ENCODE measurements around the gene RERE.
"Not testable (repeated sequence)": the region's sequence is repeated elsewhere in the genome, so short reads cannot be mapped to it uniquely, and the experiment has no call there.

Gene RERE

GRCh38 chr1:8597455-8597854, 220.0 kb downstream of the RERE start:
- H3K4me3 ChIP-seq: no peak overlapping the region
- H3K27me3 ChIP-seq (ENCODE audit: low read depth): no peaks in the 10 kb centered on the region
- in situ Hi-C loops (cut with MboI; ENCODE audit: low sequenced_read_pairs): no loop called here
- no peak for DNase-seq (ENCODE audit: low spot score in 2 of 2)
- no peaks in the 10 kb centered on the region for H3K36me3 ChIP-seq (replicated peaks)
- peaks cover 7% of the 10 kb centered on the region for H3K4me1 ChIP-seq
- H3K9me3 ChIP-seq: no peaks in the 10 kb centered on the region

- DNase-seq (ENCODE audit: low spot score in 2 of 2): no peak
- Histone ChIP-seq H3K36me3 (replicated peaks) (no peaks in the 10 kb centered on the region), H3K4me1 (peaks cover 7% of the 10 kb centered on the region), H3K4me3 (no peak overlapping the region), H3K27me3 (ENCODE audit: low read depth) (no peaks in the 10 kb centered on the region), H3K9me3 (no peaks in the 10 kb centered on the region)
- in situ Hi-C loops (cut with MboI; ENCODE audit: low sequenced_read_pairs): no loop called here
Observed at GRCh38 chr1:8595941-8596340, 221.5 kb downstream of the RERE start.

GRCh38 chr1:8595332-8595731, 222.1 kb downstream of the RERE start:
- H3K4me1 ChIP-seq: peaks cover 7% of the 10 kb centered on the region
- H3K27me3 ChIP-seq (ENCODE audit: low read depth): no peaks in the 10 kb centered on the region
- no peak for DNase-seq (ENCODE audit: low spot score in 2 of 2)
- H3K9me3 ChIP-seq: no peaks in the 10 kb centered on the region
- in situ Hi-C loops (cut with MboI; ENCODE audit: low sequenced_read_pairs): no loop called here
- H3K4me3 ChIP-seq: no peak overlapping the region
- H3K36me3 ChIP-seq (replicated peaks): no peaks in the 10 kb centered on the region

- H3K4me3 ChIP-seq; H3K4me1 ChIP-seq; DNase-seq (ENCODE audit: low spot score in 2 of 2); H3K36me3 ChIP-seq (replicated peaks); in situ Hi-C loops (cut with MboI; ENCODE audit: low sequenced_read_pairs); H3K27me3 ChIP-seq (ENCODE audit: low read depth); H3K9me3 ChIP-seq: not testable (repeated sequence)
Observed at GRCh38 chr1:8593292-8593691, 224.1 kb downstream of the RERE start.

GRCh38 chr1:8591569-8591968, 225.9 kb downstream of the RERE start:
- no peaks in the 10 kb centered on the region for H3K9me3 ChIP-seq
- no peak overlapping the region for H3K4me3 ChIP-seq
- H3K27me3 ChIP-seq (ENCODE audit: low read depth): no peaks in the 10 kb centered on the region
- no peaks in the 10 kb centered on the region for H3K36me3 ChIP-seq (replicated peaks)
- DNase-seq (ENCODE audit: low spot score in 2 of 2): no peak
- H3K4me1 ChIP-seq: peaks cover 7% of the 10 kb centered on the region
- in situ Hi-C loops (cut with MboI; ENCODE audit: low sequenced_read_pairs): no loop called here

- H3K4me1 ChIP-seq: peaks cover 9% of the 10 kb centered on the region
- no peak for DNase-seq (ENCODE audit: low spot score in 2 of 2)
- no peaks in the 10 kb centered on the region for H3K27me3 ChIP-seq (ENCODE audit: low read depth)
- no peaks in the 10 kb centered on the region for H3K9me3 ChIP-seq
- no peak overlapping the region for H3K4me3 ChIP-seq
- H3K36me3 ChIP-seq (replicated peaks): no peaks in the 10 kb centered on the region
- in situ Hi-C loops (cut with MboI; ENCODE audit: low sequenced_read_pairs): no loop called here
Observed at GRCh38 chr1:8590721-8591351, 226.6 kb downstream of the RERE start.

GRCh38 chr1:8589571-8589970, 227.9 kb downstream of the RERE start:
- no peak overlapping the region for H3K4me3 ChIP-seq
- no peak for DNase-seq (ENCODE audit: low spot score in 2 of 2)
- in situ Hi-C loops (cut with MboI; ENCODE audit: low sequenced_read_pairs): no loop called here
- H3K9me3 ChIP-seq: no peaks in the 10 kb centered on the region
- peaks cover 9% of the 10 kb centered on the region for H3K4me1 ChIP-seq
- no peaks in the 10 kb centered on the region for H3K27me3 ChIP-seq (ENCODE audit: low read depth)
- no peaks in the 10 kb centered on the region for H3K36me3 ChIP-seq (replicated peaks)

- Histone ChIP-seq H3K27me3 (ENCODE audit: low read depth) (no peaks in the 10 kb centered on the region), H3K4me1 (peaks cover 9% of the 10 kb centered on the region), H3K9me3 (no peaks in the 10 kb centered on the region), H3K4me3 (no peak overlapping the region), H3K36me3 (replicated peaks) (no peaks in the 10 kb centered on the region)
- DNase-seq (ENCODE audit: low spot score in 2 of 2): no peak
- in situ Hi-C loops (cut with MboI; ENCODE audit: low sequenced_read_pairs): no loop called here
Observed at GRCh38 chr1:8587784-8588183, 229.7 kb downstream of the RERE start.

GRCh38 chr1:8586438-8586837, 231.0 kb downstream of the RERE start:
- peaks cover 9% of the 10 kb centered on the region for H3K4me1 ChIP-seq
- DNase-seq (ENCODE audit: low spot score in 2 of 2): no peak
- no peaks in the 10 kb centered on the region for H3K27me3 ChIP-seq (ENCODE audit: low read depth)
- no peaks in the 10 kb centered on the region for H3K36me3 ChIP-seq (replicated peaks)
- in situ Hi-C loops (cut with MboI; ENCODE audit: low sequenced_read_pairs): no loop called here
- no peak overlapping the region for H3K4me3 ChIP-seq
- no peaks in the 10 kb centered on the region for H3K9me3 ChIP-seq

GRCh38 chr1:8584316-8584715, 233.1 kb downstream of the RERE start:
- no peak for DNase-seq (ENCODE audit: low spot score in 2 of 2)
- in situ Hi-C loops (cut with MboI; ENCODE audit: low sequenced_read_pairs): no loop called here
- H3K4me3 ChIP-seq: no peak overlapping the region
- no peaks in the 10 kb centered on the region for H3K27me3 ChIP-seq (ENCODE audit: low read depth)
- peaks cover 10% of the 10 kb centered on the region for H3K4me1 ChIP-seq
- H3K9me3 ChIP-seq: no peaks in the 10 kb centered on the region
- H3K36me3 ChIP-seq (replicated peaks): no peaks in the 10 kb centered on the region

GRCh38 chr1:8583031-8583430, 234.4 kb downstream of the RERE start:
- DNase-seq (ENCODE audit: low spot score in 2 of 2): no peak
- H3K4me3 ChIP-seq: no peak overlapping the region
- no peaks in the 10 kb centered on the region for H3K9me3 ChIP-seq
- no peaks in the 10 kb centered on the region for H3K27me3 ChIP-seq (ENCODE audit: low read depth)
- peaks cover 23% of the 10 kb centered on the region for H3K4me1 ChIP-seq
- in situ Hi-C loops (cut with MboI; ENCODE audit: low sequenced_read_pairs): no loop called here
- H3K36me3 ChIP-seq (replicated peaks): no peaks in the 10 kb centered on the region

GRCh38 chr1:8580566-8580965, 236.9 kb downstream of the RERE start:
- Histone ChIP-seq H3K36me3 (replicated peaks) (no peaks in the 10 kb centered on the region), H3K4me3 (no peak overlapping the region), H3K27me3 (ENCODE audit: low read depth) (no peaks in the 10 kb centered on the region), H3K4me1 (peaks cover 15% of the 10 kb centered on the region), H3K9me3 (no peaks in the 10 kb centered on the region)
- in situ Hi-C loops (cut with MboI; ENCODE audit: low sequenced_read_pairs): no loop called here
- no peak for DNase-seq (ENCODE audit: low spot score in 2 of 2)

GRCh38 chr1:8578936-8579335, 238.5 kb downstream of the RERE start:
- Histone ChIP-seq H3K27me3 (ENCODE audit: low read depth) (no peaks in the 10 kb centered on the region), H3K4me1 (peaks cover 15% of the 10 kb centered on the region), H3K4me3 (no peak overlapping the region), H3K9me3 (no peaks in the 10 kb centered on the region), H3K36me3 (replicated peaks) (no peaks in the 10 kb centered on the region)
- in situ Hi-C loops (cut with MboI; ENCODE audit: low sequenced_read_pairs): no loop called here
- DNase-seq (ENCODE audit: low spot score in 2 of 2): no peak

GRCh38 chr1:8578132-8578877, 239.1 kb downstream of the RERE start:
- Histone ChIP-seq H3K36me3 (replicated peaks) (no peaks in the 10 kb centered on the region), H3K27me3 (ENCODE audit: low read depth) (no peaks in the 10 kb centered on the region), H3K4me1 (peaks cover 15% of the 10 kb centered on the region), H3K4me3 (no peak overlapping the region), H3K9me3 (no peaks in the 10 kb centered on the region)
- in situ Hi-C loops (cut with MboI; ENCODE audit: low sequenced_read_pairs): no loop called here
- DNase-seq (ENCODE audit: low spot score in 2 of 2): peak in 1 of 2 experiments; percentile 77
